B cell (primary cell): ENCODE data around the gene TECTB. TPM values are rescaled to one million over a fixed set of nuclear protein-coding genes. Genes with fewer than 3 reads are reported as not detected.

Source experiments
- ATAC-seq: fragments of 200-7000 bp; cut with Tn5 transposase; one replicate; pipeline ENCODE4 v1.10.0; 2021; ENCODE audit warnings: low read depth, mild to moderate bottlenecking, moderate number of reproducible peaks, moderate library complexity
- CTCF ChIA-PET: fragments of 350-600 bp; sonication (Branson Sonifier 250); formaldehyde crosslinking; loops from one replicate; lab custom pipeline; 2021; ENCODE audit warnings: antibody characterized with exemption, inconsistent platforms; lab: Charles Lee
- POLR2A ChIA-PET: fragments of 350-600 bp; sonication (Branson Sonifier 250); formaldehyde crosslinking; loops from one replicate; lab custom pipeline; 2021; ENCODE audit warnings: antibody characterized with exemption; lab: Charles Lee
- DNase-seq: peaks from one replicate; pipeline ENCODE4 v3.0.0; 2013
- H2AFZ ChIP-seq: 2 replicates; pipeline ENCODE4 v1.6.1; 2012; ENCODE audit warnings: mild to moderate bottlenecking, low read depth, low read length; ENCODE audit not compliant: insufficient read depth, poor library complexity, severe bottlenecking
- H3K27ac ChIP-seq, 2 donors: 1 replicate in 1 of 2; 2 replicates in 1 of 2; pipeline ENCODE4 v1.5.1; 2012 to 2013; ENCODE audit warnings: low read length in 2 of 2, mild to moderate bottlenecking in 2 of 2, moderate library complexity in 1 of 2
- H3K27me3 ChIP-seq, 4 experiments: fragments of 200-600 bp in 1 of 4; sonication (generic) in 1 of 4; replicated peaks in 1 of 4; 1 replicate in 2 of 4; 2 replicates in 2 of 4; pipeline versions ENCODE4 v1.6.1 to v1.7.0; 2013 to 2016; ENCODE audit warnings: low read length in 3 of 4, mild to moderate bottlenecking in 2 of 4, mixed read lengths in 1 of 4, moderate library complexity in 1 of 4; ENCODE audit not compliant: insufficient read depth in 4 of 4, control insufficient read depth in 3 of 4; ENCODE audit errors: control extremely low read depth in 1 of 4
- H3K36me3 ChIP-seq, 2 experiments: replicated peaks in 1 of 2; 1 replicate in 1 of 2; 2 replicates in 1 of 2; pipeline versions ENCODE4 v1.6.1 to v1.7.1; 2013; ENCODE audit warnings: low read length in 1 of 2; ENCODE audit not compliant: insufficient read depth in 2 of 2, control insufficient read depth in 1 of 2; ENCODE audit errors: control extremely low read depth in 1 of 2, extremely low read depth in 1 of 2
- H3K4me1 ChIP-seq, 2 donors: fragments of 200-600 bp in 1 of 2; sonication (generic) in 1 of 2; 1 replicate in 1 of 2; 2 replicates in 1 of 2; pipeline versions ENCODE4 v1.5.1 to v1.6.1; 2013 to 2017; ENCODE audit warnings: low read length in 2 of 2; ENCODE audit not compliant: control insufficient read depth in 2 of 2, insufficient read depth in 2 of 2
- H3K4me2 ChIP-seq: replicated peaks from 2 replicates; pipeline ENCODE3; 2012; ENCODE audit warnings: mild to moderate bottlenecking, low read depth, low read length; ENCODE audit not compliant: poor library complexity, severe bottlenecking
- H3K4me3 ChIP-seq, 5 experiments: fragments of 200-600 bp in 1 of 5; sonication (generic) in 1 of 5; 1 replicate in 3 of 5; 2 replicates in 2 of 5; pipeline versions ENCODE4 v1.5.1 to v1.7.0; 2011 to 2016; ENCODE audit warnings: low read length in 4 of 5, mild to moderate bottlenecking in 4 of 5, low read depth in 2 of 5, control low read depth in 1 of 5, moderate library complexity in 1 of 5; ENCODE audit not compliant: insufficient read depth in 1 of 5; ENCODE audit errors: control extremely low read depth in 1 of 5, extremely low read depth in 1 of 5
- H3K79me2 ChIP-seq: fragments of 200-600 bp; sonication (generic); one replicate; pipeline ENCODE4 v1.6.0; 2016; ENCODE audit warnings: low read length; ENCODE audit not compliant: control insufficient read depth, insufficient read depth
- H3K9ac ChIP-seq: fragments of 200-600 bp; sonication (generic); 2 replicates; pipeline ENCODE4 v1.6.1; 2017; ENCODE audit warnings: mild to moderate bottlenecking, low read length, moderate library complexity
- H3K9me3 ChIP-seq, 3 donors: one replicate each; pipeline versions ENCODE4 v1.6.1 to v1.7.1; 2013; ENCODE audit warnings: low read length in 2 of 3; ENCODE audit not compliant: control insufficient read depth in 2 of 3, insufficient read depth in 1 of 3; ENCODE audit errors: control extremely low read depth in 1 of 3
- H4K20me1 ChIP-seq: 2 replicates; pipeline ENCODE4 v1.6.0; 2012; ENCODE audit warnings: mild to moderate bottlenecking, low read length; ENCODE audit not compliant: insufficient read depth, control insufficient read depth, poor library complexity, severe bottlenecking
- H3K27ac Mint-ChIP-seq: one replicate; pipeline ENCODE4 v1.8.0; 2021; ENCODE audit warnings: mixed read lengths
- H3K27me3 Mint-ChIP-seq: one replicate; pipeline ENCODE4 v1.8.0; 2021; ENCODE audit warnings: mixed read lengths
- H3K4me1 Mint-ChIP-seq: one replicate; pipeline ENCODE4 v1.8.0; 2021; ENCODE audit warnings: mixed read lengths
- H3K4me3 Mint-ChIP-seq: one replicate; pipeline ENCODE4 v1.8.0; 2021; ENCODE audit warnings: mixed read lengths
- H3K9me3 Mint-ChIP-seq: one replicate; pipeline ENCODE4 v1.8.0; 2022; ENCODE audit warnings: mixed read lengths; ENCODE audit not compliant: insufficient read depth
- EZH2 ChIP-seq: IDR thresholded peaks from 2 replicates; pipeline ENCODE4 v1.6.1; 2012; ENCODE audit warnings: borderline replicate concordance, low read depth, mild to moderate bottlenecking, moderate library complexity, low read length; ENCODE audit not compliant: insufficient read depth, poor library complexity, severe bottlenecking
- WGBS: methylation state at CpG from one replicate; pipeline ENCODE4 v1.1.5; 2013; ENCODE audit warnings: missing lambda C conversion rate; ENCODE audit not compliant: insufficient coverage; 5-methylcytosine and 5-hydroxymethylcytosine counted together
- intact Hi-C: fragments of 100-400 bp; cut with micrococcal nuclease; formaldehyde crosslinking; loops from one replicate; pipeline ENCODE4 v1.10.0; 2022
- polyA plus RNA-seq: library from polyadenylated mRNA; depleted of rRNA; stranded (reverse); fragments of >200 nt; gene quantifications from 2 replicates; pipeline ENCODE4 v1.2.3, GENCODE V29; 2012
- total RNA-seq, 2 donors: library from RNA; stranded (reverse); fragments of 120-200 nt in 1 of 2; gene quantifications; 1 replicate in 1 of 2; 2 replicates in 1 of 2; pipeline versions ENCODE4 v1.2.3 to v1.2.4, GENCODE V29; 2013 to 2022
- TF ChIP-seq, protein P1 (sequence below): fragments of 200-600 bp; IDR thresholded peaks from one replicate; pipeline ENCODE4 v1.8.0; 2022; ENCODE audit warnings: antibody characterized with exemption, mild to moderate bottlenecking

TECTB gene
- total and polyA plus RNA-seq, 2 donors (not counting 1 experiment from before 2014, with no cell fraction given) = not detected

DNA sequence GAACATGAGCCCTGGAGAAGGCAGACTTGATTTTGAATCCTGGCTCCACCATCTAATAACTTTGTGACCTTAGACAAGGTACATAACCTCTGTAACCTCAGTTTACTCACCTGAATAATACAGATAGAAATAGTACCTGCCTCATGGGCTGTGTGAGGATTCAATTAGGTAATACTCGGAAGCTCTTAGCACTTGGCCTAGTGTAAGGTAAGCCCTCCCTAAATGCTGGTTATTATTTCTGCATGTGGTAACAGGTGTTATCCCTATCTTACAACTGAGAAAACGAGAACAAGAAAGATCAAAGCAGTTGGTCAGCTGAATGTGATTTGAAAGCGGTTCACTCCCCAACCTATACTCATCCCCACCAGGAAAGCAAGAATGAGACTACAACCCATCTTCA lies 62.0 kb downstream of the TECTB start:
- DNase-seq = no peak
- Mint-ChIP-seq H3K27me3 (no peaks in the 10 kb centered on the region), H3K27ac (no peak overlapping the region), H3K4me3 (no peak overlapping the region), H3K4me1 (no peaks in the 10 kb centered on the region), H3K9me3 (no peaks in the 10 kb centered on the region)
- Histone ChIP-seq H3K4me3 (no peak overlapping the region), H3K27ac (no peak overlapping the region), H3K9ac (no peak overlapping the region), H3K27me3 (no peaks in the 10 kb centered on the region), H3K4me2 (no peak overlapping the region), H3K79me2 (no peaks in the 10 kb centered on the region), H3K36me3 (no peaks in the 10 kb centered on the region), H2AFZ (no peak overlapping the region), H4K20me1 (no peaks in the 10 kb centered on the region), H3K4me1 (no peaks in the 10 kb centered on the region), H3K9me3 (peaks cover 0 to 4% (median 0%) of the 10 kb centered on the region in 3 donors)
- ATAC-seq = no peak
- intact Hi-C loops = no loop called here
- TF ChIP-seq, protein P1, sequence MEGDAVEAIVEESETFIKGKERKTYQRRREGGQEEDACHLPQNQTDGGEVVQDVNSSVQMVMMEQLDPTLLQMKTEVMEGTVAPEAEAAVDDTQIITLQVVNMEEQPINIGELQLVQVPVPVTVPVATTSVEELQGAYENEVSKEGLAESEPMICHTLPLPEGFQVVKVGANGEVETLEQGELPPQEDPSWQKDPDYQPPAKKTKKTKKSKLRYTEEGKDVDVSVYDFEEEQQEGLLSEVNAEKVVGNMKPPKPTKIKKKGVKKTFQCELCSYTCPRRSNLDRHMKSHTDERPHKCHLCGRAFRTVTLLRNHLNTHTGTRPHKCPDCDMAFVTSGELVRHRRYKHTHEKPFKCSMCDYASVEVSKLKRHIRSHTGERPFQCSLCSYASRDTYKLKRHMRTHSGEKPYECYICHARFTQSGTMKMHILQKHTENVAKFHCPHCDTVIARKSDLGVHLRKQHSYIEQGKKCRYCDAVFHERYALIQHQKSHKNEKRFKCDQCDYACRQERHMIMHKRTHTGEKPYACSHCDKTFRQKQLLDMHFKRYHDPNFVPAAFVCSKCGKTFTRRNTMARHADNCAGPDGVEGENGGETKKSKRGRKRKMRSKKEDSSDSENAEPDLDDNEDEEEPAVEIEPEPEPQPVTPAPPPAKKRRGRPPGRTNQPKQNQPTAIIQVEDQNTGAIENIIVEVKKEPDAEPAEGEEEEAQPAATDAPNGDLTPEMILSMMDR = no peak
- TF ChIP-seq EZH2 = no peak
- no CpG with 5 or more reads among the region's 3 CpGs for WGBS
- ChIA-PET POLR2A (no interaction called here), CTCF (no interaction called here)

DNA sequence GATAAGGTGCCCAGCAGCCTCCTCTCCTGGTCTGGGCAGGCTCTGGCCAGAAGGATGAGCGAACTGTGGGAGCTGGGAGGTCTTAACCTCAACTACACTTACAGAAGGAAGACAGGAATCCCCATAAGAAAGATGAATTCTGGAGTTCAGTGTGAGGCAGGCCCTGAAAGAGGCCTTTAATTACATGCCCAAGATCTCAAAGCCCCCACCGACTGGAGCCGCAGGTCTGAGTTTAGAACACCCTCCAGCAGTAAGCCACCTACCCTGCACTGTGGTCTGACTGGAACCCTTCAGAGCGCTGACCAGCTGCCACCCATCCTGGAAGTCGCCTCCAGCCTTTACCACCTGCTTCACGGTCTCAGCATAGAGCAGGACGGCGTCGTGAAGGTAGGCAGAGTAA lies 62.5 kb downstream of the TECTB start:
- no peak for DNase-seq
- no peak overlapping the region for H2AFZ ChIP-seq
- no peak overlapping the region for H3K27ac ChIP-seq
- WGBS = 97% methylated on average over 8 of the region's 9 CpGs
- Mint-ChIP-seq H3K4me3 (no peak overlapping the region), H3K27ac (no peak overlapping the region), H3K27me3 (no peaks in the 10 kb centered on the region), H3K4me1 (no peaks in the 10 kb centered on the region), H3K9me3 (no peaks in the 10 kb centered on the region)
- peaks cover 0 to 4% (median 0%) of the 10 kb centered on the region in 3 donors for H3K9me3 ChIP-seq
- intact Hi-C loops = no loop called here
- no peaks in the 10 kb centered on the region for H3K27me3 ChIP-seq
- no peaks in the 10 kb centered on the region for H4K20me1 ChIP-seq
- no peak for ATAC-seq
- ChIA-PET POLR2A (no interaction called here), CTCF (interaction anchor here (0.9 kb wide), 1 partner anchor 56 kb away, joined by 3 read pairs; no protein-coding TSS in a partner anchor)
- no peak for TF ChIP-seq EZH2
- TF ChIP-seq, protein P1 = no peak
- no peak overlapping the region for H3K4me2 ChIP-seq
- no peaks in the 10 kb centered on the region for H3K4me1 ChIP-seq
- H3K4me3 ChIP-seq = no peak overlapping the region
- H3K36me3 ChIP-seq = no peaks in the 10 kb centered on the region
- H3K9ac ChIP-seq = no peak overlapping the region
- no peaks in the 10 kb centered on the region for H3K79me2 ChIP-seq
